ENCODE data around the gene CAMTA1.

The CAMTA1 gene

GRCh38 chr1:7319196-7319595 lies 533.9 kb downstream of the CAMTA1 start:
- H3K4me3 ChIP-seq (ENCODE audit: low read length): no peak overlapping the region
- no peak for DNase-seq (ENCODE audit: low read depth)
- TF ChIP-seq, protein P1, sequence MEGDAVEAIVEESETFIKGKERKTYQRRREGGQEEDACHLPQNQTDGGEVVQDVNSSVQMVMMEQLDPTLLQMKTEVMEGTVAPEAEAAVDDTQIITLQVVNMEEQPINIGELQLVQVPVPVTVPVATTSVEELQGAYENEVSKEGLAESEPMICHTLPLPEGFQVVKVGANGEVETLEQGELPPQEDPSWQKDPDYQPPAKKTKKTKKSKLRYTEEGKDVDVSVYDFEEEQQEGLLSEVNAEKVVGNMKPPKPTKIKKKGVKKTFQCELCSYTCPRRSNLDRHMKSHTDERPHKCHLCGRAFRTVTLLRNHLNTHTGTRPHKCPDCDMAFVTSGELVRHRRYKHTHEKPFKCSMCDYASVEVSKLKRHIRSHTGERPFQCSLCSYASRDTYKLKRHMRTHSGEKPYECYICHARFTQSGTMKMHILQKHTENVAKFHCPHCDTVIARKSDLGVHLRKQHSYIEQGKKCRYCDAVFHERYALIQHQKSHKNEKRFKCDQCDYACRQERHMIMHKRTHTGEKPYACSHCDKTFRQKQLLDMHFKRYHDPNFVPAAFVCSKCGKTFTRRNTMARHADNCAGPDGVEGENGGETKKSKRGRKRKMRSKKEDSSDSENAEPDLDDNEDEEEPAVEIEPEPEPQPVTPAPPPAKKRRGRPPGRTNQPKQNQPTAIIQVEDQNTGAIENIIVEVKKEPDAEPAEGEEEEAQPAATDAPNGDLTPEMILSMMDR (conservative IDR thresholded peaks at IDR 0.05; ENCODE audit: low read length): no peak

GRCh38 chr1:7320661-7321060 lies 535.4 kb downstream of the CAMTA1 start:
- no peak overlapping the region for H3K4me3 ChIP-seq (ENCODE audit: low read length)
- no peak for DNase-seq (ENCODE audit: low read depth)
- TF ChIP-seq, protein P1 (conservative IDR thresholded peaks at IDR 0.05; ENCODE audit: low read length): no peak

DNA sequence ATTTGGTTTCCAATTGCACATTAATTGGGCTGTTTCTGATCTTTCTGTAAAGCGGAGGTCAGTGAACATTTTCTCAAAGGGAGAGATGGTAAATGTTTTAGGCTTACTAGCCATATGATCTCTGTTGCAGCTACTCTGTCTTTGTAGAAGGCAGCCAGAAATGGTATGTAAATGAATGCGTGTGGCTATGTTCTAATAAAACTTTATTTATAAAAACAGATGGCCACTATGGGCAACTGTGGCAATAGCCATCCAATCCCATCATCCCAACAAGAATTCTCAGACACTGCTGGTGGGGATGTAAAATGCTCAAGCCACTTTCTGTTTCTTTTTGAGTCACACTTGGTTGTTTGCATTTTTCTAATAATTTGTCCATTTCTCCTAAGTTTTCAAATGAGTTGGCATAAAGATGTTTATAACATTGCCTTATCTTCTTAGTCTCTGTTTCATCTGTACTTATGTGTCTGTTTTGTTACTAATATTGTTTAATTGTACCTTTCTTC lies 537.1 kb downstream of the CAMTA1 start:
- no peak overlapping the region for H3K4me3 ChIP-seq (ENCODE audit: low read length)

DNA sequence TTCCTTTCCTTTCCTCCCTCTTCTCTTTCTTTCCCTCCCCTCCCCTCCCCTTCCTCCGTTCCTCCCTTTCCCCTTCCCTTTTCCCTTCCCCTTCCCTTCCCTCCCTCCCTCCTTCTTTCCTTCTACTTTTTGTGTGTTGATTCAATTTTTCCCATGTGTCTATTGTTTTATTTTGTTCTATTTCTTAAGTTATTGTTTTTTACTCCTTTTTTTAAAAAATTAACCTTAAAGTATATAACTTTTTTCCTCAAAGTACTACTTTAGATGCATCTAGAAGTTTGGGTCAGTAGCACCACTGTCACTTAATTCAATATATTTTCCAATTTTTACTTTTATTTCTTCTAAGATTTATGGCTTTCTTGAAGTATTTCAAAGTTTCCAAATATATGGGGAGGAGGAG lies 537.7 kb downstream of the CAMTA1 start:
- H3K4me3 ChIP-seq (ENCODE audit: low read length): no peak overlapping the region
- TF ChIP-seq, protein P1 (conservative IDR thresholded peaks at IDR 0.05; ENCODE audit: low read length): no peak
- no peak for DNase-seq (ENCODE audit: low read depth)

More for the DNA sequence above, 537.1 kb downstream of the CAMTA1 start:
- DNase-seq (ENCODE audit: low read depth): peak; percentile 18
- TF ChIP-seq, protein P1 (conservative IDR thresholded peaks at IDR 0.05; ENCODE audit: low read length): no peak

DNA sequence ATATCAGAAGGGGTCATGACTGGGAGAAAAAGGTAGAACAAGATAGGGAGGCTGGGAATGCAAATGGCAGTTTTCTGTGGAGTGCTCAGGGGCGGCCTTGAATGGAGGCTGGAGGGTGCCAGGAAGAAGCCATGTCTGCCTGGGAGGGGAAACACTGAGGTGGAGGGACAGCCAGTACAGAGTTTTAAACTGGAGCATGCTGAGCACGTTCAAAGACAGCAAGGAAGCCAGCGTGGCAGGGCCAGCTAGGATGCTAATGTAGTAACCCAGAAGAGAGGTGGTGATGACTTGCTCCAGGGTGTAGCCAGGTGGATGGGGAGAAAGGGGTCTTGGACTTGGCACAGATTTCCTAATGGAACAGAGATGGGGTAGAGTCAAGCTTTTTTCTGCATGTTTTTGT lies 540.0 kb downstream of the CAMTA1 start:
- H3K4me3 ChIP-seq (ENCODE audit: low read length): no peak overlapping the region
- TF ChIP-seq, protein P1 (conservative IDR thresholded peaks at IDR 0.05; ENCODE audit: low read length): no peak
- DNase-seq (ENCODE audit: low read depth): no peak

- DNase-seq (ENCODE audit: low read depth): no peak
- TF ChIP-seq, protein P1 (conservative IDR thresholded peaks at IDR 0.05; ENCODE audit: low read length): no peak
- H3K4me3 ChIP-seq (ENCODE audit: low read length): no peak overlapping the region
Observed at GRCh38 chr1:7326366-7326765, 541.1 kb downstream of the CAMTA1 start.

DNA sequence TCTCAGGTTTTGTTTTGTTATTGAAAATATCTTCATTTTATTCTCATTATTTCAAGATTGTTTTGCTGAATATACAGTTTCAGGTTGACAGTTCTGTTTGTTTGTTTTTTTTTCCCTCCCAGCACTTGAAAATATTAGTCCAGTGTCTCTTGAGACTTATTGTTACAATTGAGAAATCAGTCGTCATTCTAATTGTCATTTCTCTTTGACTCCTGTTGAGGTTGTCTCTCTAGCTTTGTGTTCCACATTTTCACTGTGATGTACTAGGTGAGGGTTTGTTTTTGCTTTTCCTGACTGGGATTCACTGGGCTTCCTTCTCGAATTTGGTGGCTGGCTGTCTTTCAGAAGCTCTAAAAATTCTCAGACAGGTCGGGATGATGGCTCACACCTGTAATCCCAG lies 542.6 kb downstream of the CAMTA1 start:
- no peak for DNase-seq (ENCODE audit: low read depth)
- TF ChIP-seq, protein P1 (conservative IDR thresholded peaks at IDR 0.05; ENCODE audit: low read length): no peak
- no peak overlapping the region for H3K4me3 ChIP-seq (ENCODE audit: low read length)
